HepG2 (cell line): ENCODE data around the gene AGBL1. TPM values are rescaled to one million over a fixed set of nuclear protein-coding genes. Genes with fewer than 3 reads are reported as not detected.

Experiments
- ATAC-seq: fragments of 200-7000 bp; cut with Tn5 transposase; 3 replicates; pipeline ENCODE4 v1.9.1; 2020; ENCODE audit warnings: mild to moderate bottlenecking, moderate library complexity
- BruUV-seq: library from RNA; stranded (reverse); fragments of 400-500 nt; replicated peaks from 2 replicates; lab custom pipeline; 2021; lab: Mats Ljungman, UMichigan
- CTCF ChIA-PET: fragments of 300-600 bp; formaldehyde crosslinking; extraction: SDS; loops from one replicate; lab custom pipeline; 2021; ENCODE audit warnings: low total read pairs, inconsistent platforms, low intra/inter-chr PET ratio; lab: Yijun Ruan, JAX
- POLR2A ChIA-PET: fragments of 350-600 bp; sonication (Branson Sonifier 250); formaldehyde crosslinking; loops from one replicate; lab custom pipeline; 2020; ENCODE audit warnings: antibody characterized with exemption, inconsistent platforms; lab: Yijun Ruan, JAX
- DNase-seq: peaks from one replicate; pipeline ENCODE4 v3.0.0-alpha.2; 2015; ENCODE audit warnings: low spot score
- FAIRE-seq: peaks from 3 replicates; lab custom pipeline; 2011; peaks lifted over from hg19 to GRCh38; lab: Jason Lieb, UNC
- H2AFZ ChIP-seq: one replicate; pipeline ENCODE4 v1.6.1; 2011; ENCODE audit warnings: low read length, inconsistent platforms
- H3K27ac ChIP-seq: fragments of 300-600 bp; 3 replicates; pipeline ENCODE4 v1.8.0; 2011; ENCODE audit warnings: mixed run types, mild to moderate bottlenecking, mixed read lengths, low read length, inconsistent platforms; ENCODE audit not compliant: insufficient read depth; ENCODE audit errors: extremely low read length
- H3K27me3 ChIP-seq, 2 experiments: fragments of 200-600 bp in 1 of 2; 2 replicates in 1 of 2; 3 replicates in 1 of 2; pipeline versions ENCODE4 v1.6.0 to v1.8.0; 2011; ENCODE audit warnings: low read length in 2 of 2, mild to moderate bottlenecking in 2 of 2, moderate library complexity in 2 of 2, inconsistent platforms in 1 of 2; ENCODE audit not compliant: insufficient read depth in 2 of 2, control insufficient read depth in 1 of 2
- H3K36me3 ChIP-seq, 2 experiments: fragments of 200-600 bp in 1 of 2; replicated peaks in 1 of 2; 2 replicates in 1 of 2; 3 replicates in 1 of 2; pipeline versions ENCODE4 v1.5.1 to v1.8.0; 2011; ENCODE audit warnings: low read length in 2 of 2, inconsistent platforms in 1 of 2; ENCODE audit not compliant: insufficient read depth in 2 of 2, control insufficient read depth in 1 of 2
- H3K4me1 ChIP-seq: 2 replicates; pipeline ENCODE4 v1.5.1; 2012; ENCODE audit warnings: low read length, inconsistent platforms; ENCODE audit not compliant: insufficient read depth
- H3K4me2 ChIP-seq: 2 replicates; pipeline ENCODE4 v1.6.0; 2011; ENCODE audit warnings: low read depth, low read length, inconsistent platforms
- H3K4me3 ChIP-seq, 3 experiments: fragments of 200-600 bp in 1 of 3; sonication (generic), shearing (Covaris generic) in 1 of 3; replicated peaks in 1 of 3; 2 replicates each; pipeline ENCODE4 v1.5.1; 2011 to 2016; ENCODE audit warnings: low read length in 3 of 3, inconsistent platforms in 2 of 3, low read depth in 2 of 3, mild to moderate bottlenecking in 2 of 3, control low read depth in 1 of 3, mixed read lengths in 1 of 3; ENCODE audit not compliant: insufficient read depth in 1 of 3
- H3K79me2 ChIP-seq: one replicate; pipeline ENCODE4 v1.6.1; 2011; ENCODE audit warnings: low read length, inconsistent platforms; ENCODE audit not compliant: insufficient read depth
- H3K9ac ChIP-seq: 2 replicates; pipeline ENCODE4 v1.6.0; 2011; ENCODE audit warnings: mild to moderate bottlenecking, low read depth, low read length, inconsistent platforms; ENCODE audit not compliant: insufficient read depth
- H3K9me3 ChIP-seq: 2 replicates; pipeline ENCODE4 v1.5.1; 2012; ENCODE audit warnings: mild to moderate bottlenecking, low read length
- H4K20me1 ChIP-seq: 2 replicates; pipeline ENCODE4 v1.6.0; 2011; ENCODE audit warnings: inconsistent platforms, mild to moderate bottlenecking, low read length, moderate library complexity; ENCODE audit not compliant: insufficient read depth
- ARNTL ChIP-seq: sonication (generic); formaldehyde crosslinking; IDR thresholded peaks from 2 replicates; pipeline ENCODE4 v1.4.0; 2020; ENCODE audit warnings: mild to moderate bottlenecking, missing genetic modification reagents
- CERS6 ChIP-seq: sonication (generic); formaldehyde crosslinking; IDR thresholded peaks from 2 replicates; pipeline ENCODE4 v1.5.0; 2020; ENCODE audit warnings: missing genetic modification reagents
- FOXK2 ChIP-seq: fragments of 450-650 bp; IDR thresholded peaks from 2 replicates; pipeline ENCODE4 v1.6.1; 2016
- GTF3A ChIP-seq: sonication (generic); formaldehyde crosslinking; conservative IDR thresholded peaks from 2 replicates; pipeline ENCODE4 v1.4.0; 2020; ENCODE audit warnings: mild to moderate bottlenecking, missing genetic modification reagents
- HMGXB4 ChIP-seq, 2 experiments: sonication (generic) in 1 of 2; formaldehyde crosslinking in 1 of 2; IDR thresholded peaks; 2 replicates each; pipeline versions ENCODE4 v1.4.0 to v1.6.1; 2018 to 2020; ENCODE audit warnings: missing genetic modification reagents in 2 of 2, borderline replicate concordance in 1 of 2, low read depth in 1 of 2, mild to moderate bottlenecking in 1 of 2, missing biosample characterization in 1 of 2
- IRF1 ChIP-seq: sonication (generic); formaldehyde crosslinking; IDR thresholded peaks from 2 replicates; pipeline ENCODE4 v1.4.0; 2020; ENCODE audit warnings: low read depth, mild to moderate bottlenecking, missing genetic modification reagents
- NAIF1 ChIP-seq: sonication (generic); formaldehyde crosslinking; IDR thresholded peaks from 2 replicates; pipeline ENCODE4 v1.5.0; 2020; ENCODE audit warnings: mild to moderate bottlenecking, missing genetic modification reagents, borderline replicate concordance
- NFKBIZ ChIP-seq: IDR thresholded peaks from 2 replicates; pipeline ENCODE4 v1.6.1; 2018; ENCODE audit warnings: missing genetic modification reagents, missing compliant biosample characterization
- SYNCRIP ChIP-seq: fragments of 200-400 bp; formaldehyde crosslinking; IDR thresholded peaks from 2 replicates; pipeline ENCODE4 v1.6.1; 2018; ENCODE audit warnings: mild to moderate bottlenecking, low read depth, low read length; ENCODE audit not compliant: insufficient read depth
- ZBED4 ChIP-seq: sonication (generic); formaldehyde crosslinking; IDR thresholded peaks from 2 replicates; pipeline ENCODE4 v1.4.0; 2020; ENCODE audit warnings: missing genetic modification reagents, borderline replicate concordance
- ZNF564 ChIP-seq: sonication (generic); formaldehyde crosslinking; IDR thresholded peaks from 2 replicates; pipeline ENCODE4 v1.8.1; 2023; ENCODE audit warnings: mild to moderate bottlenecking, missing genetic modification reagents
- ZNF749 ChIP-seq: sonication (generic); formaldehyde crosslinking; IDR thresholded peaks from 2 replicates; pipeline ENCODE4 v1.8.0; 2022; ENCODE audit warnings: mild to moderate bottlenecking, missing genetic modification reagents, moderate library complexity, borderline replicate concordance
- ZNF775 ChIP-seq: sonication (generic); formaldehyde crosslinking; IDR thresholded peaks from 2 replicates; pipeline ENCODE4 v1.4.0; 2020; ENCODE audit warnings: missing genetic modification reagents, mild to moderate bottlenecking, moderate library complexity, borderline replicate concordance
- WGBS: methylation state at CpG from one replicate; pipeline ENCODE4 v1.1.6; 2017; ENCODE audit warnings: low lambda C conversion rate; 5-methylcytosine and 5-hydroxymethylcytosine counted together
- in situ Hi-C: cut with HindIII; loops from 2 replicates; pipeline ENCODE4 v1.10.0; 2017; ENCODE audit warnings: low pct_unique_long_range_greater_than_20kb; ENCODE audit not compliant: extremely low pct_ligation_motif_present
- intact Hi-C: fragments of 100-400 bp; cut with micrococcal nuclease; formaldehyde crosslinking; loops from one replicate; pipeline ENCODE4 v1.10.0; 2022; ENCODE audit not compliant: unreplicated experiment
- polyA plus RNA-seq, 8 experiments: library from polyadenylated mRNA; depleted of rRNA in 3 of 8; stranded (reverse) in 7 of 8; unstranded in 1 of 8; fragments of >200 nt; fragmentation: Illumina TruSeq in 4 of 8; extraction: Trizol in 4 of 8; gene quantifications; 2 replicates each; pipeline versions ENCODE4 v1.2.1 to v1.2.3, GENCODE V29; 2011 to 2016; ENCODE audit warnings: low read depth in 4 of 8, missing spikeins in 1 of 8, mixed read lengths in 1 of 8; ENCODE audit not compliant: insufficient read depth in 1 of 8
- total RNA-seq, 5 experiments: library from RNA; depleted of rRNA; stranded (reverse); fragments of >200 nt; fragmentation: Illumina TruSeq; extraction: Trizol; gene quantifications; 2 replicates each; pipeline ENCODE4 v1.2.3, GENCODE V29; 2016; ENCODE audit warnings: low read depth in 1 of 5

Gene AGBL1
- total and polyA plus RNA-seq, 2 of the 13 experiments (the other 11 are each of a cell fraction or from before 2014, with no cell fraction given) = 0.01 TPM; not detected in 1

- TF ChIP-seq HMGXB4 (CRISPR knock-in tag; IDR thresholded peaks at IDR 0.05; ENCODE audit: borderline replicate concordance in 1 of 2, low read depth in 1 of 2) = no peak
- TF ChIP-seq ZNF564 = no peak
- no peak for TF ChIP-seq ARNTL (CRISPR knock-in tag)
- no peak for TF ChIP-seq CERS6 (CRISPR knock-in tag)
- TF ChIP-seq IRF1 (CRISPR knock-in tag) = no peak
- no peak for TF ChIP-seq SYNCRIP
- TF ChIP-seq ZNF775 (CRISPR knock-in tag) = no peak
- no peak for TF ChIP-seq FOXK2
Observed at GRCh38 chr15:86483936-86484335, 404.3 kb downstream of the AGBL1 start (continued).

- H3K27me3 ChIP-seq = no peaks in the 10 kb centered on the region
- ChIA-PET POLR2A (no interaction called here), CTCF (no interaction called here)
- no TSS peak for BruUV-seq
- H3K4me2 ChIP-seq = no peak overlapping the region
- peaks cover 78% of the 10 kb centered on the region for H3K9me3 ChIP-seq
- no peaks in the 10 kb centered on the region for H3K36me3 ChIP-seq
- H3K79me2 ChIP-seq = no peaks in the 10 kb centered on the region
- DNase-seq (no peak), ATAC-seq (no peak), FAIRE-seq (no peak)
- no peak overlapping the region for H3K4me3 ChIP-seq
- TF ChIP-seq NAIF1 (CRISPR knock-in tag) = no peak
- no peak for TF ChIP-seq ZNF749
- no peak for TF ChIP-seq NFKBIZ (CRISPR knock-in tag)
- TF ChIP-seq ZBED4 = no peak
- TF ChIP-seq GTF3A (CRISPR knock-in tag) = no peak
- no peak overlapping the region for H3K27ac ChIP-seq
- WGBS = 0% methylated on average over 3 of the region's 3 CpGs
- H4K20me1 ChIP-seq = no peaks in the 10 kb centered on the region
- no peak overlapping the region for H3K9ac ChIP-seq
- intact Hi-C loops (no loop called here), in situ Hi-C loops (no loop called here)
- H3K4me1 ChIP-seq = no peaks in the 10 kb centered on the region
- H2AFZ ChIP-seq = no peak overlapping the region
Observed at GRCh38 chr15:86488046-86488445, 408.4 kb downstream of the AGBL1 start.
